NAMALWA (cell line): Measurements from ENCODE around the gene BTRC.

Experiments used
- DNase-seq: peaks from one replicate; pipeline ENCODE4 v3.0.0-alpha.2; 2015; ENCODE audit warnings: low spot score

Gene BTRC

GRCh38 chr10:101536800-101537199, 182.8 kb downstream of the BTRC start:
- peak; percentile 56 for DNase-seq

DNA sequence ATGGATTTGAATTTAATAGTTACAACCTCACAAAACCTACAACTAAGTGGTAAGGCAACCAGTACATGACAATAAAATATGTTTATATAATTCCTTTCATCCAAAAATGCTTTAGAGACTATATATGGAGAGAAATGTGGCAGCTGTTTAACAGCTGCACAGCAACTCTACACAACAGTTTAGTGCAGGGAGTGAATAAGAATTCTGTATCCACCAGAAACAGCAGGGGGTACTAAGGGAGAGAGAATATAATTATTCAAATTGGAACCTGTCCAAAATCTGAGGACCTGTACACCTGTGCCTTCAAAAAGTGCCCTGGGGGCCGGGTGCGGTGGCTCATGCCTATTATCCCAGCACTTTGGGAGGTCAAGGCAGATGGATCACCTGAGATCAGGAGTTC, 184.5 kb downstream of the BTRC start:
- no peak for DNase-seq

GRCh38 chr10:101545898-101546297, 191.9 kb downstream of the BTRC start:
- peak; percentile 28 for DNase-seq

GRCh38 chr10:101550965-101551364, 197.0 kb downstream of the BTRC start:
- DNase-seq, result no peak

GRCh38 chr10:101552442-101552841, 198.5 kb downstream of the BTRC start:
- DNase-seq, result no peak

DNA sequence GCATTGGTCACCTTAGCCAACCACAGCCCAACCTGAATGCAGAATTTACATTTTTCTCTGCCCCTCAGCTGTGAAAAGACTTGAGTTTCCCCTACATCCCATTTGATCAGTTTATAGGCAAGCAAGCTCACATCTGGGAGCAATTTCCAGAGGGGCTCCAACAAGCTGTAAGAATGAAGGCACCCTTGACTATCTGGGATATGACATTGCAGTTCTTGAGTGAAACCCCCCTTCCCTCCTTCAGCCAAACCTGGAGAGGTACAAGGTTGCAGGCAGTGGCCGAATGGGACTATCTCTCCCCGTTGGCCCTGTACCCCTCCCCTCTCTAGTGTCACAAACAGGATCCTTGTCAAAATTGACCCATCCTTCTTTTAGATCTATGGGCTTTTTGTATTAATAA, 203.6 kb downstream of the BTRC start:
- DNase-seq, result no peak

DNA sequence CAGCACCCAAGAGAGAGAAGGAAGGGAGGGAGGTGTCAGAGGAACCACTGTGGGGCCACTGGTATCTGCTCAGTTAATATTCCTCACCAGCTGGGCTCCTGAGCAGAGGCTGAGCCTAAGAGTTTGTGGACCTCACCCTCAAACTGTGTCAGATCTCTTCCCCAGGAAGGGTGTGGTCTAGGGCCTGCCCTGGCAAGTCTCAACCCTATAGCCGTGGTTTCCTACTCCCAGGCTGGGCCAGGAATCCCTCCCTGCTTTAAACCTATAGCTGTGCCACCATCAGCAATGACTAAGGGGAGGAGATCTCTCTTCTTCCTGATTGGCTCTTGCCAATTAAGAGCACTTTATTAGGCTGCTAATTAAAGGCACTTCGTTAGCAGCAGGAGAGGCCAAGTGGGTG, 204.2 kb downstream of the BTRC start:
- DNase-seq, result no peak

DNA sequence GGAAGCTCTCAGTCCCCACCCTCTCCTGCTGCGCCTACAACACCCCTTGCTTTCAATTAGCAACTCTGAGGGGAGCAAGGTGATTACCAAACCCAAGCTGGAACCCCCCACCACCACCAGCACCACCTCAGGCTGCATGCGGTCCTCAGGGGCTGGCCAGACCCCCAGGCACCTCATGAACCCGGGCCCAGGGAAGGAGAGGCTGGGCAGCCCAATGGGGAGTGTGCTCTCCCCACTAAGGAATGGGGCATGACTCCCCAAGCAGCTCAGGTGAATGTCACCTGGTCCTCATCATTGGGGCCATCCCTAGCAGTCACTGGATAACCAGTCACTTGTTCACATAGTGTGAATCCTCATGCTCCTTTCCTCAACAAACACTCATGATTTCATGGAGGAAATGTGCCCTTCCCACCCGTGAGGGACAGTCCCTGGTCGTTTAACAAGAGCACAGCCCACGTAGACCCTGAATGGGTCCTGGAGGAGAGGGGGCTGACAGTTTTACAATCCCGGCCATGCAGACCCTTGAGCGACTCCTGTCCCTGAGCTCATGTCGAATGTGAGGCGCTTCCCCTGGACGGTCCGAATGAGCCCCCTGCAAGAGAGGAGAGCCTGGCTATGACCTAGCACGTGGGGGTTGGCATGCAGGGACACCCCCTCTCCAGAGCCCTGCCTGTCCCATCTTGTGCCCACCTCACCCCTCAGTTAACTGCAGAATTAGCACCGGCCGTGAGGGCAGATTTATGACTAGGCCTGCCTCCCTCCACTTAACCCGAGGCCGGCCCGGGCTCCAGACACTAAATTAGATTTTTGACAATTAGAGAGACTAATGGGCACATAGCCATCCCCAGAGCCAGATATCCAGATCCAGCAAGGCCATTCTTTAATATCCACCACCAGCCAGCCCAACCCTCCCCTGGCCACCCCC, 205.0 kb downstream of the BTRC start:
- DNase-seq, result no peak

GRCh38 chr10:101559596-101560297, 205.8 kb downstream of the BTRC start:
- DNase-seq, result no peak

- DNase-seq, result no peak
These were observed 206.5 kb downstream of the BTRC start for GRCh38 chr10:101560298-101561067.

DNA sequence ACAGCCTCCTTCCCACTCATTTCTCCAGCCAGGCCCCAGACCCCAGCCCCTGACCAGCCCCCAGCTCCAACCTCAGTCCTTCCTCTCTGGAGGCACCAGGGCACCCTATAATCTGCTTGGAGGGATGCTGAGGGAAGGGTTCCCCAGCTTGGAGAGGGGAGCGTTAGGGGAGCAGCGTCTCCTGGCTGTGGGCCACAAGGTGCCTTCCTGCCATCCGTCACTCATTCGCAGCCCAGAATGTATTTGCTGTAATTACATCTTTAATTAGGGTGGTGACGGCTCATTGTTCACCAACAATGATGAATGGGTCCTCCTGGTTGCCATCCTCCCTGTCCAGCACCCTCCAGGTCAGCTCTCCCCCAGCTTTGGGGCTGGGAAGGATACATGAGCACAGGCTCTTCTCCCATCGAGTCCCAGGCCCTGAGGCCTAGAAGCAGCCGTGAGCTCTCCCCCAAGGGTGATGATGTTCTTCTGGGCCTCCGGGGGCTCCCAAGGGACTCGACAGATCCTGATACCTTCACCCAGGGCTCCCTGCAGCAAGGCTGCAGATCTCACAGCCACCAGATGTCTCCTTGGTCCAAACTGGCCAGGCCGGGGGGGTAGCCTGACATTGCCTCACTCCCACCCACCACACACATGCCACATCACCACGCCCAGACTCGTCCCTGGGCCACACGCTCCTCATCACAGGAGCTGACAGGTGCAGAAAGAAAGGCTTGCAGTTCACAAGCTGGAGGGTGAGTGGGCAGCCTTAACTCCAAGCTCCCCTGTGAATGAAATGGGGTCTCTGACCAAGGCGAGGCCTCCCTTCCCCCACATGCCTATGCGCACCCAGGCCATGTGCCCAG, 207.3 kb downstream of the BTRC start:
- DNase-seq, result no peak

- DNase-seq, result no peak
These were observed 208.3 kb downstream of the BTRC start for GRCh38 chr10:101562231-101562630.

DNA sequence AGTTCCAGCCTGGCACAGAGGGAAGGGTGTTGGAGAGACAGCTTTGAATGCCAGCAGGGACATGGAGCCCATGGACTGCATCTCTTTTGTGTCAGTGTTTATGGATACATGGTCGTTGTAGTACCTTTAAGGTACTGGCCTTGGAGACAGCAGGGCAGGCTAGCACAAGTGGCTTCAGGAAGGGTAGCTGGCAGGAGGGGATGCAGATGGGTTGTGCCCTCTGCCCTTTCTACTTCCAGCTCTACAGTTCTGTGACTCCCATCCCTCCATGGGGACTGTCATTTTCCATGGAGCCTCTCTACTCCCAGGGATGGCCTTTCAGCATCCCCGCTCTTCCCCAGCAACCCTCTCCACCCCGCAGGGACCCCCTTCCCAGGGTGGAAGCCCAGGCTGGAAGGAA, 209.0 kb downstream of the BTRC start:
- DNase-seq, result no peak

- DNase-seq, result no peak
These were observed 209.6 kb downstream of the BTRC start for GRCh38 chr10:101563497-101564040.

DNA sequence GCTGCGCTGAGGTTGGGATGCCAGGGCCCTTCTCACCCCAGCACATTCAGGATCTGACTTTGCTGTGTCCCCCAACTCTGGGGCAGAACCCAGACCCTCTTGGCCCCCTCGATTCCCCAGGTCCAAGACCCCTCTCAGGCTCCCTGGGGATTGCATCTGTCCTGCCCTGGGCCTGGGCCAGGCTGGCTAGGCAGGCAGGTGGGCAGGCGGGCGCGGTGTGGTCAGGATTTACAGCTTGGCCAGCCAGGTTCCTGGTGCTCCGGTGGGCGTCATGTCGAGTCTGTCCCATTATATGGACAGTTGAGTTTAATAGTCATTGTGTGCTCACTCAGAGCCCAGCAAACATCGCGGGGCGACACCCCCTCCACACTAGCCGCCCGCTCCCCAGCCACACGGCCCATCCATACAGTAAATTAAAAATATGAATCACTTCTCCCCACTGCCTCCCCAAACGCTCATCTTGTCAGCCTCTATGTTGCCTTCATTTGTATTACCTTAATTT, 210.6 kb downstream of the BTRC start:
- DNase-seq, result no peak

DNA sequence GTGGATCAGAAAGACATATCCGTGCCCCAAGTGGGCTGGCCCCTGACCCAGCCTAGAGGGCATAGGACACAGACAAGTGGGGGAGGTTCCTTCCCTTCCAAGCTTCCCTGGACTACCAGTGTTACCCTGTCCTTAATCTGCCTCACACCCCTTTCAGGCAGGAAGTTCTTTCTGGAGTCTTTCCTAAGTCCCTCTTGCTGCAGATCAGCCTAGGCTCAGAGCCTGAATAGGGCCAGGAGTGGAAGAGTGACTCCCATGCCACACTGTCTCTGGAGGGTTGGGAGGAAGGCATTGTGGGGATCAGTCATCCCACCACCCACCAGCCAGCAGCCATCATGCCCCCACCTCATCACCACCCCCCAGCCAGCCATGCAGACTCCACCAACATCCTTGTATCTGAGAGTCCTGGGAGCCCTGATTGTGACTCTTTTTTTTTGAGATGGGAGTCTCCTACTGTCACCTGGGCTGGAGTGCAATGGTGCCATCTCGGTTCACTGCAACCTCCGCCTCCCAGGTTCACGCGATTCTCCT, 211.5 kb downstream of the BTRC start:
- no peak for DNase-seq

DNA sequence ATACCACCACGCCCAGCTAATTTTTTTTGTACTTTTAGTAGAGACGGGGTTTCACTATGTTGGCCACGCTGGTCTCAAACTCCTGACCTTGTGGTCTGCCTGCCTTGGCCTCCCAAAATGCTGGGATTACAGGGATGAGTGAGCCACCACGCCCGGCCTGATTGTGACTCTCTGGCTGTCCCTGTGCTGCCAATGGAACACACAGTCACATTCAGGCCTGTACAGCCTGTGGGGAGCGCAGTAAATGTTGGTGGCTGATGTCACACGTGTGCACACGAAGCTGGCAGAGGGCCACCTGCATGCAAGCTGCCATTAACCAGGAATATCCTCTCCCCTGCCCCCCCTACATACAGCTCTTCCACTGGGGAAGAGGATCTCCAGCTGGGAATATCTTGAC, 212.0 kb downstream of the BTRC start:
- no peak for DNase-seq

- DNase-seq, result peak; percentile 28
These were observed 212.6 kb downstream of the BTRC start for GRCh38 chr10:101566333-101567164.

DNA sequence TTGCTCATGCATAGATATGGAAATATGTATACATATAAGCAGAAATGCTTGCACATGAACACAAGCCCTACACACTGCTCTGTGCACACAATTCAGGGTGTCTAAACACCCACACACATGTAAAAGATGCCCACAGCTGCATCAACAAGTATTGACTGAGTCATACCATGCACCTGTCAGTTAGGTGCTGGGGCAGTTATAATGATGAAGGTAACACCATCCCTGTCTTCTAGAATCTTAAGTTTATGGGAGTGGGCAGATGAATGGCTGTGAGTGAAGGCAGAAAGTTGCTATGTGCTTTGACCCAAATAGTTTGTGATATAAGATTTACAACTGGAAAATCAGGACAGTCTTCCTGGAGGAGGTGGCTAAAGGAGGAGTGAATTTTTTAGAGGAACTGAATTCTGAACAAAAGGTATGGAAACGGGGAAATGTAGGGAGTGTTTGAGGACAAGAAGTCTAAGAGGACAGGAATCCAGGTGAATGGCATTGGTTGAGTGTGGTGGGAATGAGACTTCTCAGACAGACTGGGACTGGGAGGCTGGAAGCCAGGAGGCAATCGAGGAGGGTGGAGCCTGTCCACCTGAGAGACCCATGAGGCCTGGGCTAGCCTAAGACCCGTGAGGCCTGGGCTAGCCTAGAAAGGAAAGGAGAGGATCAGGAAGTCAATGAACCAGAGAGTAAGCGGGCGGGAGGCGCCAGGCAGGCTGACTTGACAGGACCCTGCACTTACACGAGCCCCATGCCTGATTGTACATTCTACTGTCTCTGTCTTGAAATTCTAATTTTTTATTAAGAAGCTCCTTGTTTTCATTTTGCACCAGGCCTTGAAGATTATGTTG, 213.4 kb downstream of the BTRC start:
- no peak for DNase-seq
